HG03460 (cell line): Measurements from ENCODE around the gene KCTD5.

ENCODE experiments used
- ATAC-seq: cut with Tn5 transposase; IDR thresholded peaks from one replicate; pipeline ENCODE4 v1.9.1; 2021; ENCODE audit not compliant: unreplicated experiment

KCTD5 gene

GRCh38 chr16:2708955-2709587, 26.7 kb downstream of the KCTD5 start:
- ATAC-seq: no peak

GRCh38 chr16:2709588-2709984, 27.3 kb downstream of the KCTD5 start:
- no peak for ATAC-seq

GRCh38 chr16:2710021-2710710, 27.8 kb downstream of the KCTD5 start:
- ATAC-seq: no peak

- ATAC-seq: no peak
Measured at GRCh38 chr16:2710711-2711231, 28.4 kb downstream of the KCTD5 start.

GRCh38 chr16:2711370-2712062, 29.2 kb downstream of the KCTD5 start:
- no peak for ATAC-seq

- no peak for ATAC-seq
Measured at GRCh38 chr16:2712063-2712441, 29.7 kb downstream of the KCTD5 start.

GRCh38 chr16:2712546-2712945, 30.2 kb downstream of the KCTD5 start:
- ATAC-seq: no peak

- no peak for ATAC-seq
Measured at GRCh38 chr16:2713523-2713922, 31.2 kb downstream of the KCTD5 start.

GRCh38 chr16:2713985-2714774, 31.9 kb downstream of the KCTD5 start:
- no peak for ATAC-seq

- no peak for ATAC-seq
Measured at GRCh38 chr16:2715064-2715463, 32.7 kb downstream of the KCTD5 start.

GRCh38 chr16:2715519-2715918, 33.2 kb downstream of the KCTD5 start:
- ATAC-seq: no peak

GRCh38 chr16:2715966-2716885, 33.9 kb downstream of the KCTD5 start:
- ATAC-seq: no peak

- no peak for ATAC-seq
Measured at GRCh38 chr16:2716948-2717347, 34.6 kb downstream of the KCTD5 start.

- ATAC-seq: no peak
Measured at GRCh38 chr16:2717383-2718263, 35.3 kb downstream of the KCTD5 start.

- no peak for ATAC-seq
Measured at GRCh38 chr16:2719328-2720063, 37.2 kb downstream of the KCTD5 start.

GRCh38 chr16:2720064-2720457, 37.7 kb downstream of the KCTD5 start, which contains the start of gene PRSS27:
TSS of gene PRSS27 (minus strand) at chr16:2720224. CDS start at chr16:2720160, 64 bp downstream.
- ATAC-seq: no peak

- peak; percentile 62 for ATAC-seq
Measured at GRCh38 chr16:2720719-2721633, 38.7 kb downstream of the KCTD5 start.
